Adrenal gland (tissue), 12 donors: ENCODE measurements around the gene LPIN2. TPM values are rescaled to one million over a fixed set of nuclear protein-coding genes. Genes with fewer than 3 reads are reported as not detected.
"Not testable (repeated sequence)": the region's sequence is repeated elsewhere in the genome, so short reads cannot be mapped to it uniquely, and the experiment has no call there.

Experiments
- DNase-seq, 7 donors: peaks; one replicate each; pipeline ENCODE4 v3.0.0-alpha.2; 2019 to 2020
- H3K27ac ChIP-seq, 5 donors: fragments of 200-600 bp; sonication (generic) in 4 of 5; 1 replicate in 3 of 5; 2 replicates in 2 of 5; pipeline versions ENCODE4 v1.5.1 to v1.8.0; 2016 to 2020; ENCODE audit warnings: mild to moderate bottlenecking in 1 of 5
- H3K27me3 ChIP-seq: fragments of 200-600 bp; 2 replicates; pipeline ENCODE4 v1.8.0; 2021
- H3K36me3 ChIP-seq, 2 donors: fragments of 200-600 bp; replicated peaks in 1 of 2; 1 replicate in 1 of 2; 2 replicates in 1 of 2; pipeline versions ENCODE4 v1.5.1 to v1.8.0; 2018 to 2022
- H3K4me1 ChIP-seq, 2 donors: fragments of 200-600 bp; replicated peaks in 1 of 2; 1 replicate in 1 of 2; 2 replicates in 1 of 2; pipeline versions ENCODE4 v1.5.1 to v1.8.0; 2018 to 2021
- H3K4me3 ChIP-seq, 4 donors: fragments of 200-600 bp; sonication (generic) in 3 of 4; one replicate each; pipeline ENCODE4 v1.5.1; 2016 to 2018
- H3K9me3 ChIP-seq, 3 donors: fragments of 200-600 bp; sonication (generic) in 1 of 3; replicated peaks in 1 of 3; 1 replicate in 2 of 3; 2 replicates in 1 of 3; pipeline versions ENCODE4 v1.5.1 to v1.8.0; 2016 to 2021
- POLR2A ChIP-seq, 2 donors: fragments of 450-650 bp; IDR thresholded peaks; one replicate each; pipeline ENCODE4 v1.6.1; 2017; ENCODE audit warnings: antibody characterized with exemption in 2 of 2, mild to moderate bottlenecking in 2 of 2, moderate library complexity in 1 of 2
- WGBS, 4 donors: extraction: QIAGEN DNeasy Blood & Tissue Kit in 2 of 4; methylation state at CpG; one replicate each; pipeline versions ENCODE4 v1.1.5 to v1.1.7; 2013 to 2017; 5-methylcytosine and 5-hydroxymethylcytosine counted together
- intact Hi-C, 2 donors: fragments of 100-400 bp; cut with DNase I; formaldehyde crosslinking; loops; one replicate each; pipeline versions ENCODE4 v1.14.1 to v1.15.0; 2022 to 2023
- polyA plus RNA-seq, 3 donors: library from polyadenylated mRNA; stranded (reverse); fragments of 200-250 nt in 2 of 3; fragments of 350-450 nt in 1 of 3; fragmentation: Illumina TruSeq in 1 of 3; extraction: RNeasy Lipid Tissue Mini Kit (QIAGEN cat#74804) in 1 of 3; gene quantifications; one replicate each; pipeline ENCODE4 v1.2.3, GENCODE V29; 2013 to 2014
- total RNA-seq, 9 donors: library from RNA; depleted of rRNA in 4 of 9; stranded (reverse); fragments of >200 nt in 4 of 9; fragments of 120-200 nt in 1 of 9; fragmentation: NEBNext Ultra II Directional in 1 of 9; extraction: Animal tissue kit (Norgen Biotek cat#: 25700) in 1 of 9; gene quantifications; one replicate each; pipeline versions ENCODE4 v1.1.0 to v1.2.4, GENCODE V29; 2013 to 2023
- TF ChIP-seq, protein P1 (sequence below), 6 experiments: fragments of 450-650 bp in 4 of 6; fragments of 200-600 bp in 2 of 6; sonication (generic) in 1 of 6; IDR thresholded peaks; 1 replicate in 5 of 6; 2 replicates in 1 of 6; pipeline versions ENCODE4 v1.5.1 to v1.8.0; 2016 to 2021; ENCODE audit warnings: antibody characterized with exemption in 6 of 6, mild to moderate bottlenecking in 2 of 6, moderate library complexity in 1 of 6
- donor health status: healthy with polysubstance abuse.
- donor health status: Bipolar disorder and iron deficiency.
- donor health status: DM: yes; HTN: yes; CAD: no.
- donor health status: DM: no; HTN: no; CAD: no.
- donor health status: DM: no; HTN: no; CAD: no.
- donor health status: DM: yes; HTN: yes; CAD: no.

LPIN2 gene
- total and polyA plus RNA-seq, 12 donors: 5.2 to 48.6 (median 27.3) TPM

DNA sequence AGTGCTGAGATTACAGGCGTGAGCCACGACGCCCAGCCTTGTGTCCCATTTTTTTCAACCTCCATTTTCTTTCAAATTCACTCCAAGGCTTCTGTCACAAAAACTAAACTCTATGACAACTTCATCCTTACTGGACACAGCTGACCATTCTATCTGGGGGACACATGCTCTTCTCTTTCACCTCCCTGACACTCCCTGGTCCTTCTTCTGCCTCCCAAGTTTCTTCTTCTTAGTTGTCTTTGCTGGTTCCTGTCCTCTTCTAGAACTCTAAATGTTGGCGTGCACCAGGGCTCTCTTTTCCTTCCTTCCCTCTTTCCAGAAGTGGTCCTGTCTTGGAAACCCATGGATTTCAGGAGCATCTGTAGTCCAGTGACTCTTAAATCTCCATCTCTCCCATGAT is 40.1 kb upstream of the LPIN2 start:
- 91 to 96% (median 94%) methylated on average over 4 of the region's 4 CpGs for WGBS, 4 donors

DNA sequence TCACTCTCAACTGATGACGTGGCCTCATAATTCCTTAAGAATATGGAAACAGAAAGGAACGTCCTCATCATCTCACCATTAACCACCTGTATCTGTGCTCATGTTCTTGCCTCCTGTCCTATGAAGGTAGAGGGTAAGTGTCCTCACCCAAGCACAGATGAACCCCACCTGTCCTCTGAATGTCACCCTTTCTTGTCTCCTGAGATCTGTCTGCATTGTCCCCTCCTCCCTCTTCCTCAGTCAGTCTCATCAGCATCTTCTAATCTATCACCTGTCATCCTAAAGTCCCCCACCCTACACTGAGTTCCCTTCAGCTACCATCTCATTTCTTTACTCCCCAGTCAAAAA is 39.4 kb upstream of the LPIN2 start:
- intact Hi-C loops: no loop called here
- TF ChIP-seq, protein P1, sequence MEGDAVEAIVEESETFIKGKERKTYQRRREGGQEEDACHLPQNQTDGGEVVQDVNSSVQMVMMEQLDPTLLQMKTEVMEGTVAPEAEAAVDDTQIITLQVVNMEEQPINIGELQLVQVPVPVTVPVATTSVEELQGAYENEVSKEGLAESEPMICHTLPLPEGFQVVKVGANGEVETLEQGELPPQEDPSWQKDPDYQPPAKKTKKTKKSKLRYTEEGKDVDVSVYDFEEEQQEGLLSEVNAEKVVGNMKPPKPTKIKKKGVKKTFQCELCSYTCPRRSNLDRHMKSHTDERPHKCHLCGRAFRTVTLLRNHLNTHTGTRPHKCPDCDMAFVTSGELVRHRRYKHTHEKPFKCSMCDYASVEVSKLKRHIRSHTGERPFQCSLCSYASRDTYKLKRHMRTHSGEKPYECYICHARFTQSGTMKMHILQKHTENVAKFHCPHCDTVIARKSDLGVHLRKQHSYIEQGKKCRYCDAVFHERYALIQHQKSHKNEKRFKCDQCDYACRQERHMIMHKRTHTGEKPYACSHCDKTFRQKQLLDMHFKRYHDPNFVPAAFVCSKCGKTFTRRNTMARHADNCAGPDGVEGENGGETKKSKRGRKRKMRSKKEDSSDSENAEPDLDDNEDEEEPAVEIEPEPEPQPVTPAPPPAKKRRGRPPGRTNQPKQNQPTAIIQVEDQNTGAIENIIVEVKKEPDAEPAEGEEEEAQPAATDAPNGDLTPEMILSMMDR (IDR thresholded peaks at IDR 0.05): no peak
- no peak for TF ChIP-seq POLR2A (IDR thresholded peaks at IDR 0.05)
- no peaks in the 10 kb centered on the region for H3K9me3 ChIP-seq
- DNase-seq: peak in 1 of 7 donors; percentile 1
- no peaks in the 10 kb centered on the region for H3K36me3 ChIP-seq
- H3K27me3 ChIP-seq: no peaks in the 10 kb centered on the region
- no peak overlapping the region for H3K4me3 ChIP-seq
- no peak overlapping the region for H3K27ac ChIP-seq
- 36 to 64% (median 55%) methylated on average over 2 of the region's 2 CpGs for WGBS, 4 donors
- H3K4me1 ChIP-seq: no peaks in the 10 kb centered on the region

More for the DNA sequence above, 40.1 kb upstream of the LPIN2 start:
- Histone ChIP-seq H3K4me3 (no peak overlapping the region), H3K4me1 (no peaks in the 10 kb centered on the region), H3K27ac (no peak overlapping the region), H3K9me3 (no peaks in the 10 kb centered on the region), H3K36me3 (no peaks in the 10 kb centered on the region), H3K27me3 (no peaks in the 10 kb centered on the region)
- DNase-seq: peak in 1 of 7 donors; percentile 2
- no peak for TF ChIP-seq POLR2A (IDR thresholded peaks at IDR 0.05)
- TF ChIP-seq, protein P1 (IDR thresholded peaks at IDR 0.05): no peak
- intact Hi-C loops: no loop called here

DNA sequence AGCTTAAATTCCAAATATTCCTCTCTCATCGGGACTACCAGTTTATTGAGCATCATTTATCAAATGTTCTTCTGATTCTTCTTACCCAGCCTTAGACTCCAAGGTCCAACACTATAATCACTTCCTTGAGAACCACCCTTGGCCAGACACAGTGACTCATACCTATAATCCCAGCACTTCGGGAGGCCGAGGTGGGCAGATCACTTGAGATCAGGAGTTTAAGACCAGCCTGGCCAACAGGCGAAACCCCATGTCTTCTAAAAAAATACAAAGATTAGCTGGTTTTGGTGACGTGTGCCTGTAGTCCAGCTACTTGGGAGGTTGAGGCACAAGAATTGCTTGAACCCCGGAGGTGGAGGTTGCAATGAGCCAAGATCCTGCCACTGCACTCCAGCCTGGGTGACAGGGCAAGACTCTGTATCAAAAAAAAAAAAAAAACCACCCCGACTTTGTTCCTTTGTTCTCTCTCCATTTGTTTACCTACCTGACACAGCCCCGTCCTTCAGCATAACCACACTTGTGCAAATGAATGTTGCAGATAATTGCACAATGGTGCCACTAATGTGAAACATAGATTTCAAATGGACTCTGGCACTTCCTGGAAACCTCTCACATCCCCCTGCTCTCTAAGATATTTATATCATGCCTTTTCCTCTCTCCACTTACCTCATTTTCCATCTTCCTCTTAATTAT is 38.9 kb upstream of the LPIN2 start:
- Histone ChIP-seq H3K4me3 (no peak overlapping the region), H3K9me3 (no peaks in the 10 kb centered on the region), H3K36me3 (no peaks in the 10 kb centered on the region), H3K27me3 (no peaks in the 10 kb centered on the region), H3K27ac (no peak overlapping the region), H3K4me1 (no peaks in the 10 kb centered on the region)
- intact Hi-C loops: no loop called here
- DNase-seq: peak in 1 of 7 donors; percentile 37
- 75 to 86% (median 81%) methylated on average over 8 of the region's 8 CpGs for WGBS, 4 donors
- TF ChIP-seq POLR2A (IDR thresholded peaks at IDR 0.05): no peak
- TF ChIP-seq, protein P1 (IDR thresholded peaks at IDR 0.05): no peak

DNA sequence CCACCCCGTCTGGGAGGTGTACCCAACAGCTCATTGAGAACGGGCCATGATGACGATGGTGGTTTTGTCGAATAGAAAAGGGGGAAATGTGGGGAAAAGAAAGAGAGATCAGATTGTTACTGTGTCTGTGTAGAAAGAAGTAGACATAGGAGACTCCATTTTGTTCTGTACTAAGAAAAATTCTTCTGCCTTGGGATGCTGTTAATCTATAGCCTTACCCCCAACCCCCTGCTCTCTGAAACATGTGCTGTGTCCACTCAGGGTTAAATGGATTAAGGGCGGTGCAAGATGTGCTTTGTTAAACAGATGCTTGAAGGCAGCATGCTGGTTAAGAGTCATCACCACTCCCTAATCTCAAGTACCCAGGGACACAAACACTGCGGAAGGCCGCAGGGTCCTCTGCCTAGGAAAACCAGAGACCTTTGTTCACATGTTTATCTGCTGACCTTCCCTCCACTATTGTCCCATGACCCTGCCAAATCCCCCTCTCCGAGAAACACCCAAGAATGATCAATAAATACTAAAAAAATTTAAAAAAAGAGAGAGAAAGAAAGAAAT is 37.0 kb upstream of the LPIN2 start:
- DNase-seq, H3K27me3 ChIP-seq, H3K9me3 ChIP-seq, intact Hi-C loops, H3K27ac ChIP-seq, H3K4me1 ChIP-seq, H3K4me3 ChIP-seq, H3K36me3 ChIP-seq: not testable (repeated sequence)
- 69 to 86% (median 81%) methylated on average over 1 to 3 of the region's 8 CpGs for WGBS, 4 donors
